GM23248 (cell line): ENCODE measurements around the gene CUX1.

Experiments used
- EZH2 ChIP-seq: fragments of 200-600 bp; sonication (generic); IDR thresholded peaks from 2 replicates; pipeline ENCODE4 v1.6.1; 2018; ENCODE audit warnings: antibody characterized with exemption, mild to moderate bottlenecking; ENCODE audit not compliant: insufficient read depth, poor library complexity, severe bottlenecking
- EZH2phosphoT487 ChIP-seq: fragments of 200-600 bp; sonication (generic); IDR thresholded peaks from 2 replicates; pipeline ENCODE4 v1.6.1; 2018; ENCODE audit warnings: antibody characterized with exemption, moderate library complexity, mild to moderate bottlenecking, low read depth; ENCODE audit not compliant: insufficient read depth

- TF ChIP-seq EZH2phosphoT487 (no peak), EZH2 (no peak)
These were observed 23.9 kb downstream of the CUX1 start for GRCh38 chr7:101841328-101841727.
